Body of pancreas (tissue), 4 donors: ENCODE measurements around the gene CCDC60.

ENCODE experiments used
- CTCF ChIP-seq, 7 experiments: fragments of 450-650 bp in 4 of 7; fragments of 200-600 bp in 3 of 7; sonication (generic) in 3 of 7; IDR thresholded peaks; one replicate each; pipeline ENCODE4 v1.5.1; 2016 to 2019; ENCODE audit warnings: antibody characterized with exemption in 7 of 7
- POLR2A ChIP-seq, 3 donors: fragments of 450-650 bp; IDR thresholded peaks; one replicate each; pipeline ENCODE4 v1.6.1; 2016; ENCODE audit warnings: antibody characterized with exemption in 3 of 3, mild to moderate bottlenecking in 2 of 3

GRCh38 chr12:119447126-119447525, 112.6 kb downstream of the CCDC60 start:
- TF ChIP-seq CTCF (IDR thresholded peaks at IDR 0.05) (no peak), POLR2A (IDR thresholded peaks at IDR 0.05) (no peak)
